ENCODE results near the gene RGS17.

DNA sequence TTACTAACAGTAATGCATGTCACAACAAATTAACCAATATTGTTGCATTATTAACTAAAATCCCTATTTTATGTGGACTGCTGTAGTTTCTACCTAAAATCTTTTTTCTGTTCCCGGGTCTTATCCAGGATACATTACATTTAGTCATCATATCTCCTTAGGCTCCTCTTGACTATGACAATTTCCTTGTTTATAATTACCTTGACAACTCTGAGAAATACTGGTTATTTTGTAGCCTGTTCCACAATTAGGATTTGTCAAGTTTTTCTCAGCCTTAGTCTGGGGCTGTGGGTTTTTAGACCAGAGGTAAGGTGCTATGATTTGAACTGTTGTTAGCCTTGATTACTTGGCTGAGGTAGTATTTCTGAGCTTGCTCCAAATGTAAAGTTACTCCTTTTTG lies 152.0 kb downstream of the RGS17 start:
- no peak for TF ChIP-seq ZNF184 (tag by site-specific recombination; IDR thresholded peaks at IDR 0.05)
- TF ChIP-seq ZNF221 (tag by site-specific recombination; IDR thresholded peaks at IDR 0.05; ENCODE audit: borderline replicate concordance): no peak
- TF ChIP-seq ZBTB8A (tag by site-specific recombination; IDR thresholded peaks at IDR 0.05): no peak
- TF ChIP-seq, protein P1, sequence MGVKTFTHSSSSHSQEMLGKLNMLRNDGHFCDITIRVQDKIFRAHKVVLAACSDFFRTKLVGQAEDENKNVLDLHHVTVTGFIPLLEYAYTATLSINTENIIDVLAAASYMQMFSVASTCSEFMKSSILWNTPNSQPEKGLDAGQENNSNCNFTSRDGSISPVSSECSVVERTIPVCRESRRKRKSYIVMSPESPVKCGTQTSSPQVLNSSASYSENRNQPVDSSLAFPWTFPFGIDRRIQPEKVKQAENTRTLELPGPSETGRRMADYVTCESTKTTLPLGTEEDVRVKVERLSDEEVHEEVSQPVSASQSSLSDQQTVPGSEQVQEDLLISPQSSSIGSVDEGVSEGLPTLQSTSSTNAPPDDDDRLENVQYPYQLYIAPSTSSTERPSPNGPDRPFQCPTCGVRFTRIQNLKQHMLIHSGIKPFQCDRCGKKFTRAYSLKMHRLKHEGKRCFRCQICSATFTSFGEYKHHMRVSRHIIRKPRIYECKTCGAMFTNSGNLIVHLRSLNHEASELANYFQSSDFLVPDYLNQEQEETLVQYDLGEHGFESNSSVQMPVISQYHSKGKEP (tag by site-specific recombination; IDR thresholded peaks at IDR 0.05): no peak
- TF ChIP-seq, protein P2, sequence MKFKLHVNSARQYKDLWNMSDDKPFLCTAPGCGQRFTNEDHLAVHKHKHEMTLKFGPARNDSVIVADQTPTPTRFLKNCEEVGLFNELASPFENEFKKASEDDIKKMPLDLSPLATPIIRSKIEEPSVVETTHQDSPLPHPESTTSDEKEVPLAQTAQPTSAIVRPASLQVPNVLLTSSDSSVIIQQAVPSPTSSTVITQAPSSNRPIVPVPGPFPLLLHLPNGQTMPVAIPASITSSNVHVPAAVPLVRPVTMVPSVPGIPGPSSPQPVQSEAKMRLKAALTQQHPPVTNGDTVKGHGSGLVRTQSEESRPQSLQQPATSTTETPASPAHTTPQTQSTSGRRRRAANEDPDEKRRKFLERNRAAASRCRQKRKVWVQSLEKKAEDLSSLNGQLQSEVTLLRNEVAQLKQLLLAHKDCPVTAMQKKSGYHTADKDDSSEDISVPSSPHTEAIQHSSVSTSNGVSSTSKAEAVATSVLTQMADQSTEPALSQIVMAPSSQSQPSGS (tag by site-specific recombination; IDR thresholded peaks at IDR 0.05; ENCODE audit: low read depth): no peak
- no peak for TF ChIP-seq ZNF146 (tag by site-specific recombination; IDR thresholded peaks at IDR 0.05)
- no peak for TF ChIP-seq ZNF843 (tag by site-specific recombination; IDR thresholded peaks at IDR 0.05)
- no peak for TF ChIP-seq ZNF211 (tag by site-specific recombination; IDR thresholded peaks at IDR 0.05; ENCODE audit: low read depth)
- TF ChIP-seq CTCF (tag by site-specific recombination; IDR thresholded peaks at IDR 0.05): no peak
- no peak for TF ChIP-seq ZNF449 (tag by site-specific recombination; IDR thresholded peaks at IDR 0.05)
- TF ChIP-seq ZFP69B (tag by site-specific recombination; IDR thresholded peaks at IDR 0.05): no peak
- no peak for TF ChIP-seq ZNF311 (tag by site-specific recombination; IDR thresholded peaks at IDR 0.05; ENCODE audit: borderline replicate concordance)
- no peak for TF ChIP-seq ZNF404 (tag by site-specific recombination; IDR thresholded peaks at IDR 0.05)
